Sigmoid colon (tissue), 7 donors: ENCODE data around the gene CD226. TPM values are rescaled to one million over a fixed set of nuclear protein-coding genes. Genes with fewer than 3 reads are reported as not detected.
"Not testable (repeated sequence)": the region's sequence is repeated elsewhere in the genome, so short reads cannot be mapped to it uniquely, and the experiment has no call there.

Experiments used
- DNase-seq: peaks from one replicate; pipeline ENCODE4 v3.0.0-alpha.2; 2019
- H3K27ac ChIP-seq, 4 donors: fragments of 200-600 bp; sonication (generic); one replicate each; pipeline ENCODE4 v1.5.1; 2016 to 2019; ENCODE audit warnings: mild to moderate bottlenecking in 1 of 4
- H3K27me3 ChIP-seq, 3 donors: fragments of 200-600 bp; sonication (generic); one replicate each; pipeline ENCODE4 v1.5.1; 2019; ENCODE audit warnings: mild to moderate bottlenecking in 1 of 3
- H3K36me3 ChIP-seq, 4 donors: fragments of 200-600 bp; sonication (generic); one replicate each; pipeline ENCODE4 v1.5.1; 2016 to 2019
- H3K4me1 ChIP-seq, 4 donors: fragments of 200-600 bp; sonication (generic); one replicate each; pipeline ENCODE4 v1.5.1; 2017 to 2019
- H3K4me3 ChIP-seq, 4 donors: fragments of 200-600 bp; sonication (generic); one replicate each; pipeline ENCODE4 v1.5.1; 2017 to 2019; ENCODE audit warnings: mild to moderate bottlenecking in 2 of 4, moderate library complexity in 1 of 4
- H3K9me3 ChIP-seq, 4 donors: fragments of 200-600 bp in 3 of 4; sonication (generic) in 3 of 4; one replicate each; pipeline versions ENCODE4 v1.5.1 to v1.6.1; 2013 to 2019
- EP300 ChIP-seq, 4 donors: sonication (generic); formaldehyde crosslinking; IDR thresholded peaks; one replicate each; pipeline ENCODE4 v1.6.1; 2017; ENCODE audit warnings: antibody characterized with exemption in 4 of 4
- POLR2A ChIP-seq, 2 donors: fragments of 450-650 bp; IDR thresholded peaks; one replicate each; pipeline ENCODE4 v1.6.1; 2016; ENCODE audit warnings: antibody characterized with exemption in 2 of 2, mild to moderate bottlenecking in 2 of 2, moderate library complexity in 2 of 2
- POLR2AphosphoS5 ChIP-seq, 4 donors: sonication (generic); formaldehyde crosslinking; IDR thresholded peaks; one replicate each; pipeline ENCODE4 v1.6.1; 2017; ENCODE audit warnings: antibody characterized with exemption in 4 of 4
- WGBS, 2 donors: extraction: QIAGEN DNeasy Blood & Tissue Kit; methylation state at CpG; one replicate each; pipeline ENCODE4 v1.1.7; 2013; 5-methylcytosine and 5-hydroxymethylcytosine counted together
- intact Hi-C: fragments of 100-400 bp; cut with DNase I; formaldehyde crosslinking; loops from one replicate; pipeline ENCODE4 v1.15.1; 2023
- polyA plus RNA-seq, 3 donors: library from polyadenylated mRNA; stranded (reverse); fragments of 200-250 nt; gene quantifications; one replicate each; pipeline ENCODE4 v1.2.3, GENCODE V29; 2013
- total RNA-seq, 4 donors: library from RNA; depleted of rRNA; stranded (reverse); fragments of >200 nt; gene quantifications; one replicate each; pipeline ENCODE4 v1.1.0, GENCODE V29; 2016
- TF ChIP-seq, protein P1 (sequence below), 4 experiments: fragments of 450-650 bp in 3 of 4; fragments of 200-600 bp in 1 of 4; IDR thresholded peaks; one replicate each; pipeline ENCODE4 v1.5.1; 2016 to 2019; ENCODE audit warnings: antibody characterized with exemption in 4 of 4, mild to moderate bottlenecking in 3 of 4, moderate library complexity in 2 of 4
- donor health status: healthy with polysubstance abuse.
- donor health status: Bipolar disorder and iron deficiency.
- donor health status: healthy.

Gene CD226
- total and polyA plus RNA-seq, 7 donors = under 0.01 to 2.4 (median 0.55) TPM

DNA sequence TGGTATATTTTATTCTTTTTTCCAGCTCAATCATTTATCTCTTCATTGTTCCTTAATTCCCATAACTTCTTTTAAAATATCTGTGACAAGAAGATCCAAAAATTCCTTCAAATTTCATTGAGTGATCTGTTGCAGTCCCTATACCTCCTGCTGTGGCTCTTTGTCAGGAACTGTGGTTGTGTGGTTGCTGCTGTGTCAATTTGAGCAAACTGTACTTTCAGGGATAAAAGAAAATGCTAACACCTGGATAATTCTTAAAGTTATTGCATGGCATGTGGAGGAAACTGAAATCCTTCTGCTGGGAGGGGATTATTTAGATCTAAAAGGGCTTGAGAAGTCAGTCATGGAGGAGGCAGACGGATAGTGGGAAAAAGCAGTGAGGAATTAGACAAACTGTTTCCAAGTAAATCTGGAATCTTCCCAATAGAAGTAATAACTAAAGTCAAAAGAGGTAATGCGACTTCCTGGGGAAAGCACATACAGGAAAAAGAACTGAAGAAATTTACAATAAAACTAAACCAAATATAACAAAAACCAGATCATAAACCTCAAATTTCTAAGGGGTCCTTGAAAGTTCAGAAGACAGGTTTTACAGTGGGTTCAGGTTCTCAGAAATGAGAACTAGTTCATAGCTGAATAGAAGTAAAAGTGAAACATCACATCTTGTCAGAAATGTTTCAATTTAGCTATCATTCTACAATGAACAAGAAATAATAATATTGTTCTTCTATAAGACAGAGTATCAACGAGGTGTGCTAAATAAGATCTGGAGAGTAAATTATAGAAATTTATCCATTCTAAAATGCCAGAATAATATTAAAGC, 33.5 kb upstream of the CD226 start:
- Histone ChIP-seq H3K4me1 (no peaks in the 10 kb centered on the region), H3K4me3 (no peak overlapping the region), H3K36me3 (no peaks in the 10 kb centered on the region), H3K27me3 (no peaks in the 10 kb centered on the region), H3K9me3 (peaks cover 3 to 11% (median 8%) of the 10 kb centered on the region in 4 donors), H3K27ac (no peak overlapping the region)
- DNase-seq = no peak
- intact Hi-C loops = no loop called here
- 70 to 81% methylated on average over 3 of the region's 3 CpGs for WGBS, 2 donors
- TF ChIP-seq POLR2AphosphoS5 (IDR thresholded peaks at IDR 0.05) (no peak), POLR2A (IDR thresholded peaks at IDR 0.05) (no peak), EP300 (IDR thresholded peaks at IDR 0.05) (no peak)
- TF ChIP-seq, protein P1, sequence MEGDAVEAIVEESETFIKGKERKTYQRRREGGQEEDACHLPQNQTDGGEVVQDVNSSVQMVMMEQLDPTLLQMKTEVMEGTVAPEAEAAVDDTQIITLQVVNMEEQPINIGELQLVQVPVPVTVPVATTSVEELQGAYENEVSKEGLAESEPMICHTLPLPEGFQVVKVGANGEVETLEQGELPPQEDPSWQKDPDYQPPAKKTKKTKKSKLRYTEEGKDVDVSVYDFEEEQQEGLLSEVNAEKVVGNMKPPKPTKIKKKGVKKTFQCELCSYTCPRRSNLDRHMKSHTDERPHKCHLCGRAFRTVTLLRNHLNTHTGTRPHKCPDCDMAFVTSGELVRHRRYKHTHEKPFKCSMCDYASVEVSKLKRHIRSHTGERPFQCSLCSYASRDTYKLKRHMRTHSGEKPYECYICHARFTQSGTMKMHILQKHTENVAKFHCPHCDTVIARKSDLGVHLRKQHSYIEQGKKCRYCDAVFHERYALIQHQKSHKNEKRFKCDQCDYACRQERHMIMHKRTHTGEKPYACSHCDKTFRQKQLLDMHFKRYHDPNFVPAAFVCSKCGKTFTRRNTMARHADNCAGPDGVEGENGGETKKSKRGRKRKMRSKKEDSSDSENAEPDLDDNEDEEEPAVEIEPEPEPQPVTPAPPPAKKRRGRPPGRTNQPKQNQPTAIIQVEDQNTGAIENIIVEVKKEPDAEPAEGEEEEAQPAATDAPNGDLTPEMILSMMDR (IDR thresholded peaks at IDR 0.05) = no peak

- intact Hi-C loops = no loop called here
These were observed 32.8 kb upstream of the CD226 start for GRCh38 chr18:69980509-69980908.

GRCh38 chr18:69978732-69979715, 31.4 kb upstream of the CD226 start:
- H3K4me1 ChIP-seq = no peaks in the 10 kb centered on the region
- intact Hi-C loops = no loop called here
- no peak for DNase-seq
- no peaks in the 10 kb centered on the region for H3K27me3 ChIP-seq
- H3K4me3 ChIP-seq = no peak overlapping the region
- H3K9me3 ChIP-seq = peaks cover 3 to 12% (median 9%) of the 10 kb centered on the region in 4 donors
- no peak overlapping the region for H3K27ac ChIP-seq
- 86 to 88% methylated on average over 13 of the region's 13 CpGs for WGBS, 2 donors
- no peaks in the 10 kb centered on the region for H3K36me3 ChIP-seq
- no peak for TF ChIP-seq POLR2A (IDR thresholded peaks at IDR 0.05)
- TF ChIP-seq, protein P1 (IDR thresholded peaks at IDR 0.05) = no peak

More at GRCh38 chr18:69980509-69980908, 32.8 kb upstream of the CD226 start:
- no peaks in the 10 kb centered on the region for H3K4me1 ChIP-seq
- WGBS, 2 donors = 77 to 89% methylated on average over 4 of the region's 4 CpGs
- no peak for DNase-seq
- TF ChIP-seq POLR2AphosphoS5 (IDR thresholded peaks at IDR 0.05) = no peak
- no peak for TF ChIP-seq EP300 (IDR thresholded peaks at IDR 0.05)
- TF ChIP-seq, protein P1 (IDR thresholded peaks at IDR 0.05) = no peak
- no peak for TF ChIP-seq POLR2A (IDR thresholded peaks at IDR 0.05)
- no peaks in the 10 kb centered on the region for H3K36me3 ChIP-seq
- H3K27me3 ChIP-seq = no peaks in the 10 kb centered on the region
- peaks cover 3 to 12% (median 8%) of the 10 kb centered on the region in 4 donors for H3K9me3 ChIP-seq
- no peak overlapping the region for H3K4me3 ChIP-seq
- H3K27ac ChIP-seq = no peak overlapping the region

- H3K36me3 ChIP-seq, intact Hi-C loops, H3K27ac ChIP-seq, H3K27me3 ChIP-seq, H3K4me1 ChIP-seq, H3K4me3 ChIP-seq, DNase-seq: not testable (repeated sequence)
- peaks cover 7 to 14% (median 11%) of the 10 kb centered on the region in 4 donors for H3K9me3 ChIP-seq
- 92 to 93% methylated on average over 4 of the region's 4 CpGs for WGBS, 2 donors
These were observed 27.6 kb upstream of the CD226 start for GRCh38 chr18:69975294-69975693.

DNA sequence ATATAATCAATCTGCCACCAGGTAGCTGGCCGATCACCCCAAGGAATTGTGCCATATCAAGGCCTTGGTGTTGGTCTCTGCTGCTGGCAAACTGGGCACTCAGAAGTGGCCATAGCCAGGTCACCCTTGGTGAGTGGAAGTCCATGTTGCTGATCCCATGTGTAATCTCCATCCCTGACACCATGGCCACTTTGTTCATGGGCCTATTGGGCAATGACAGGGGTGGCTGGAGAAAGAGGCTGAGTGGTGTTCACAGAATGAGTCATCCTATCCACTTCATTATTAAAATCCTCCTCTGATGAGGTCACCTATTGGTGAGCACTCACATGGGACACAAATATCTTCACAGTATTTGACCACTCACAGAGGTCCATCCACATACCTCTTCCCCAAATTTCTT, 26.7 kb upstream of the CD226 start:
- no peak for TF ChIP-seq POLR2AphosphoS5 (IDR thresholded peaks at IDR 0.05)
- no peak for TF ChIP-seq EP300 (IDR thresholded peaks at IDR 0.05)
- TF ChIP-seq, protein P1 (IDR thresholded peaks at IDR 0.05) = no peak
- no peak for TF ChIP-seq POLR2A (IDR thresholded peaks at IDR 0.05)
- Histone ChIP-seq H3K27ac (no peak overlapping the region), H3K4me1 (no peaks in the 10 kb centered on the region), H3K9me3 (peaks cover 7 to 14% (median 11%) of the 10 kb centered on the region in 4 donors), H3K27me3 (no peaks in the 10 kb centered on the region), H3K4me3 (no peak overlapping the region), H3K36me3 (no peaks in the 10 kb centered on the region)
- no peak for DNase-seq
- WGBS, 2 donors = 95% methylated on average over 1 of the region's 1 CpG
- intact Hi-C loops = no loop called here
